Measurements from ENCODE around the gene BAX.
"Not testable (repeated sequence)": the region's sequence is repeated elsewhere in the genome, so short reads cannot be mapped to it uniquely, and the experiment has no call there.

The BAX gene

GRCh38 chr19:48954595-48955307 lies at the start of gene BAX:
Gene BAX (plus strand): TSS chr19:48954875. CDS start chr19:48954929, 54 bp downstream.
- peak; percentile 76 for DNase-seq (ENCODE audit: low read depth)

- no peak for DNase-seq (ENCODE audit: low read depth)
Measured at GRCh38 chr19:48905664-48906063, 49.0 kb upstream of the BAX start.

- no peak for DNase-seq (ENCODE audit: low read depth)
Measured at GRCh38 chr19:48906324-48906723, 48.4 kb upstream of the BAX start.

GRCh38 chr19:48907671-48908070 lies 47.0 kb upstream of the BAX start:
- DNase-seq (ENCODE audit: low read depth) = no peak

- DNase-seq (ENCODE audit: low read depth) = not testable (repeated sequence)
Measured at GRCh38 chr19:48909424-48910077, 45.1 kb upstream of the BAX start.

GRCh38 chr19:48910803-48911202 lies 43.9 kb upstream of the BAX start:
- no peak for DNase-seq (ENCODE audit: low read depth)

- DNase-seq (ENCODE audit: low read depth) = no peak
Measured at GRCh38 chr19:48913114-48913889, 41.4 kb upstream of the BAX start.

GRCh38 chr19:48914181-48914580 lies 40.5 kb upstream of the BAX start:
- no peak for DNase-seq (ENCODE audit: low read depth)

- no peak for DNase-seq (ENCODE audit: low read depth)
Measured at GRCh38 chr19:48915757-48916156, 38.9 kb upstream of the BAX start.

- no peak for DNase-seq (ENCODE audit: low read depth)
Measured at GRCh38 chr19:48918071-48918470, 36.6 kb upstream of the BAX start.

- DNase-seq (ENCODE audit: low read depth) = no peak
Measured at GRCh38 chr19:48918801-48919247, 35.9 kb upstream of the BAX start.

GRCh38 chr19:48919271-48919670 lies 35.4 kb upstream of the BAX start:
- not testable (repeated sequence) for DNase-seq (ENCODE audit: low read depth)

GRCh38 chr19:48920949-48921348 lies 33.7 kb upstream of the BAX start:
- no peak for DNase-seq (ENCODE audit: low read depth)

- no peak for DNase-seq (ENCODE audit: low read depth)
Measured at GRCh38 chr19:48921721-48922500, 32.8 kb upstream of the BAX start.

GRCh38 chr19:48922548-48923490 lies 31.9 kb upstream of the BAX start:
- DNase-seq (ENCODE audit: low read depth) = no peak

- no peak for DNase-seq (ENCODE audit: low read depth)
Measured at GRCh38 chr19:48925240-48925843, 29.3 kb upstream of the BAX start.

- not testable (repeated sequence) for DNase-seq (ENCODE audit: low read depth)
Measured at GRCh38 chr19:48925890-48926289, 28.8 kb upstream of the BAX start.

- DNase-seq (ENCODE audit: low read depth) = no peak
Measured at GRCh38 chr19:48926909-48927308, 27.8 kb upstream of the BAX start.

GRCh38 chr19:48927692-48928091 lies 27.0 kb upstream of the BAX start:
- not testable (repeated sequence) for DNase-seq (ENCODE audit: low read depth)
